RPMI8226 (cell line): ENCODE results near the gene NUDT9.
A peak's percentile ranks its signal among the peaks of the same experiment; 100 is the strongest.
"Not testable (repeated sequence)": the region's sequence is repeated elsewhere in the genome, so short reads cannot be mapped to it uniquely, and the experiment has no call there.

Experiments
- DNase-seq: peaks from one replicate; pipeline ENCODE4 v3.0.0-alpha.2; 2015

Gene NUDT9

DNA sequence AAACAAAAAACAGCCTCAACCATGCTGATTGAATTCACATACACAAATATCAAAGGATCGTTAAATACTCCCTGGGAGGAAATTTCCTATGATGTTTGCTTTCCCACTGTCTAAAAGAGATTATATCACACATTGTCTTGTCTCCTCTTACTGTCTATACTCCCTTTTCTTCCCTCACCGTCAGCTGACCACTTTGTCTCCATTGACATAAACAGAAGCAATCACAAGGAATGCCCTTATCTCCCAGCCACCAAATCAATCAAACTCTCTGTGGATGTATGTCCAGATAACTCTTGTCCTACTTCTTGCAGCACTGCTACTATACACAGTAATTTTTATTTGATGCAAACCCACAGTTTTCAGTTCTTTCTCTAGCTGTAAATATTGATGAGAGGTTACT is 12.2 kb upstream of the NUDT9 start:
- DNase-seq, result no peak

DNA sequence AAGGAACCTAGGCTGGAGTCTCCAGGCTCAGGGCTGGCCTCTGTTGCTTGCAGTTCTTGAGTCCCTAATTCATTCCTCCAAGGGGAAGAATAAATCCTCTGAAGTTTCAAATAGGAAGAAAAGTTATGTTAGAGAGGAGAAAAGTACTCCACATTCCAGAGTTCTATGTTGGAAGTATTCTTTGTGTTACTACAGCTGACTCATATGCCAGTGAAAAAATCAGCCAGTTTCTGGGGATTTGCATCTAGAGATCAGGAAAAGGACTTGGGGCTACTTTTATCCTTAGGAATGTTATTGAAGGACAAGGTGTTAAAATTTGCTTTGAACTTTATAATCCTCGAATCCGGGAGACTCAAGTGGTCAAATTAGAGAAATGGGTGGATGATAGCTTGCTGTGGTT is 11.7 kb upstream of the NUDT9 start:
- DNase-seq, result no peak

DNA sequence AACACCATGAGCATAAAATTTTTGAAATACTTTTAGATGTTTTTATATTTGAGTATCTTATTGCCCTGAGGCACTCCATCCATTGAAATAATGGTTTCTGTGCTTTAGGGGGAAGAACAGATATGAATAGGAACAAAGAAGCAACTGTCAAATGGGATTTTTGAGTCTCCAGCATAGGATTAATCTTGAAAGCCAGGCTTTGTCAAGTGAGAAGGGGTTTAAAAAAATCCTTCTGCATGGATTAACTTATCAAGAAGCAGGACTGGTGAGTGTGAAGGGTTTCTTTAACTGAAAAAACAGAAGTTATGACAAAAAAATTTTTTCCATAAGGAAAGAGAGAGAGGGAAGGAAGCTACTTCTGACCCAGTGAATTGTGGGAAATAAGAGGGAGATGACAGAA is 7.6 kb upstream of the NUDT9 start:
- no peak for DNase-seq

DNA sequence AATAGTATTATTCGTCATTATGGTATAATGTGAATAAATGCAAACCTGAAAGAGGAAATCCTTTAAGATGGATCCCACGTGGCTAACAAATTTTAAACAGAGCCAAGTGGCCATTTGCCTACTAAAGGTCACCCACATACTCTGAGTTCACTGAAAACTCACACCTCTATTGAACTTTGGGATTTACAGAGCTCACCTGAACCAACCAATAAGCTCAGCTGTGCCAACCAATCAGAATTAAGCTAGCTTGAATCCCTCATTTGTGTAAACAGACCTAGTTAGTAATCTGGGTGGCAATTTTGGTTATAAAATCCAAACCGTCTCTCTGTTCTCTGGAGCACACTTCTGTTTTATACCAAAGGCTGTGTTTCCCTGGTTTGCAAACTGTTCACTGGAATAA is 5.4 kb upstream of the NUDT9 start:
- DNase-seq, result no peak

DNA sequence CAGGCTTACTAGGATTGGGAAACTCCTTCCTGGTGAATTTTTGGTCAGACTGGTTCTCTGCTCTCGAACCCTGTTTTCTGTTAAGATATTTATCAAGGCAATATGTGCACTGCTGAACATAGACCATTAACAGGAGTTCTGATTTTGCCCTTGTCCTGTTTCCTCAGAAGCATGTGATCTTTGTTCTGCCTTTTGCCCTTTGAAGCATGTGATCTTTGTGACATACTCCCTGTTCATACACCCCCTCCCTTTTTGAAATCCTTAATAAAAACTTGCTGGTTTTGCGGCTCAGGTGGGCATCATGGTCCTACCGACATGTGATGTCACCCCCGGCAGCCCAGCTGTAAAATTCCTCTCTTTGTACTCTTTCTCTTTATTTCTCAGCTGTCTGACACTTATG is 4.0 kb upstream of the NUDT9 start:
- not testable (repeated sequence) for DNase-seq

DNA sequence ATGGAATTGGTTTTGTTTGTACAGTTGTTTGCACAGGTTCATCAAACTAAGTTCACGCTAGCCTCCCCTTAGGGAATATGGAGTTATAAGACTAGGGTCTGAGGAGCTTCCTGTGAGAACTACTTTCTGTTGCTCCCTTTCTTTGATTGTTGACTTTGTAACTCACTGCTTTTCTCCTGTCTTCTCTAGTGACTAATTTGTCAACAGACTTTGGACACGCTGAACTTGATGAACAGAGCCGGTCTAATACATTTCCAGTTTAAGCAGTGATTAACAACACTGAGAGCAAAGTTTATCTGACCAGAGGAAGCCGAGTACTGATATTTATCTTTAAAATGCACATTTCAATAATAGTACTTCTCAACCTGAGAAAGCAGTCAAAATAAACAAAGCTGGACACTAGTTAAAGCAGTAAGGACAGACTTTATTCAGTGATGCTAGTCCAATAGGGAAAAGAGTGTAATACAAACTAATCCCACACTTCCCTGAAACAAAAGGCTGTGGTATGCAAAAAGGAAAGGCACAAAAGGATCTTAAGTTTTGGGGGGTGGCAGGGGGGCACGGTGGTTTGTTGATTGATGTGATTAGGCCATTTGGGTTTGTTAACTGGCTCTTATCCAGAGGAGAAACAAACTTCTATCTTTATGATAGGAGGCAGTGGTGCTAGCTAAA is 2.7 kb upstream of the NUDT9 start:
- no peak for DNase-seq

DNA sequence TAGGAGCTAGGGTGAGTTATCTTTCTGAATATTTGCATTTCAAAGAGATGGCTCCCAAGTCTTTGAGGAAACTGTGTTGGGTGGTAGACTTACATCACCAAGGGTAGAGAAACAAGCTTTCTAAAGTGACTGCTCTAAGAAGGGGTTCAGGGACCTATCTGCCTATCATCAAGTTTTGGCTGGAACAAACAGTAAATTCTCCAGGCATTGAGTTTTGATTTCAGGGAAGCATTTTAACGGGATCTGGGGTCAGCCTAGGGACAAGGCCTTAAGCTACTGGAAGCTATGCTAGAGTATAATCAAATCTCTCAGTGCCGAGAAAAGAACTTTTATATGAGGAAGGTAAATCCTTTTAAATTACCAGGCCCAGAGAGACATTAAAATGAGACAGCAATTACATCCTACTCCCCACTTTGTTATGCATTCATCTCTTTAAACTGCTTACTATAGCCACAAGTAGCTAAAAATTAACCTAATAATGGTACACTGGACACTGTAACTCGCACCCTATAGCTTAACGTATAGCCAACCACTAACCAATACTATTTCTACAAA is 2.0 kb upstream of the NUDT9 start:
- no peak for DNase-seq

DNA sequence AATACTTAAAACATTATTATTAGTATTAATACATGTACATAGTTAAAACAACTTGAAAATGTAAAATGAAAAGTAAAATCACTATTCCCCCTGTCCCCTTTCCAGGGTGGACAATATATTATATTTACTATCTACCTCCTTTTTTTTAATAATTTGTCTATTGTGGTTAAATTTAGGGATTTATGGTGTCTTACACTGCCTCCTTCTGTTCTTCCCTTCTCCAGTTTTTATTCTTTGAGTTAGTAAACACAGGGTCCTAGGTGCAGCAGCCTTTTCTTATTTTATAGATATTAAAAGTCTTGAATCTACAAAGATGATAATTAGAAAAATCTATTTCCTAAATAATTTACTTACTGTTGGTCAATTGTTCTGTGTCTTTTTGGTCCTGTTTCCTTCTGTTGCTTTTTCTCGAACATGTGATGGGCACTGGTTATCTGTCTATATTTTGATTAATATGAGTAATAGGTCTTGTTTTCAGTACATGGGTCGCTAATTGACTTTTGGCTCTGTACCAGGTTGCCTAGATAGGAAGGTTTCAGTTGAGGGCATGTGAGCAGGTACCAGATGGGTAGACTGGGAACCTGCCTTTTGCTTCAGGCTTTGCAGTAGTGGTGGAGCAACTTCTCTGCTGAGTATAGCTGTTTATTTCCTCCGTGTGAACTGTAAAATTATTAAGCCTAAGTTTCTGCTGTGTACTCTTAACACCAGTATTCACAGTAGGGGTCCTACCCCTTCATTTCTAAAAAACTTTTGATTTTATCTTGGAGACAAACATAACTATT is 1.1 kb downstream of the NUDT9 start:
- peak; percentile 79 for DNase-seq

DNA sequence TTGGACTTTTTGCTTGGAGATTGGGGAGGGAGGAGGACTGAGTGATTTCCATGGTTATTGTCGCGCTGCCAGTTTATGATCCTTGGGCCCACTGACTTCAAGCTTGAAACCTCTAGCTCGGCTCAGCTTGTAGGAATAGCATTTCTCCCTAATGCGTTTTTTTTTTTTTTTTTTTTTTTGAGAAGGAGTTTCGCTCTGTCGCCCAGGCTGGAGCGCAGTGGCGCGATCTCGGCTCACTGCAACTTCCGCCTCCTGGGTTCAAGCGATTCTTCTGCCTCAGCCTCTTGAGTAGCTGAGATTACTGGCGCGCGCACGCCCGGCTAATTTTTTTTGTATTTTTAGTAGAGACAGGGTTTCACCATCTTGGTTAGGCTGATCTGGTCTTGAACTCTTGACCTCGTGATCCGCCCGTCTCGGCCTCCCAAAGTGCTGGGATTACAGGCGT is 1.7 kb downstream of the NUDT9 start:
- DNase-seq, result not testable (repeated sequence)

DNA sequence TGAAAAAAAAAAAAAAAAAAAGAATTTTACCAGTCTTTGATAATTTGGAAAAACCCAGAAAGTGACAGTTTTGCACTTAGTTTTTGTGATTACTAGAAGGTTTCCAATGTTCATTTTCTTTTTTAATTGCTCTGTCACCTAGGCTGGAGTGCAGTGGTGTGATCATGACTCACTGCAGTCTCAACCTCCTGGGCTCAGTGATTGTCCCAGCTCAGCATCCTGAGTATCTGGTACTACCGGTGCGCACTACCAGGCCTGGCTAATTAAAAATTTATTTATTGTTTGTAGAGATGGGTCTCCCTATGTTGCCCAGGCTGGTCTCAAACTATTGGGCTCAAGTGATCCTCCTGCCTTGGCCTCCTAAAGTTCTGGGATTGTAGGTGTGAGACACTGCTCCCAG is 3.3 kb downstream of the NUDT9 start:
- DNase-seq, result no peak

DNA sequence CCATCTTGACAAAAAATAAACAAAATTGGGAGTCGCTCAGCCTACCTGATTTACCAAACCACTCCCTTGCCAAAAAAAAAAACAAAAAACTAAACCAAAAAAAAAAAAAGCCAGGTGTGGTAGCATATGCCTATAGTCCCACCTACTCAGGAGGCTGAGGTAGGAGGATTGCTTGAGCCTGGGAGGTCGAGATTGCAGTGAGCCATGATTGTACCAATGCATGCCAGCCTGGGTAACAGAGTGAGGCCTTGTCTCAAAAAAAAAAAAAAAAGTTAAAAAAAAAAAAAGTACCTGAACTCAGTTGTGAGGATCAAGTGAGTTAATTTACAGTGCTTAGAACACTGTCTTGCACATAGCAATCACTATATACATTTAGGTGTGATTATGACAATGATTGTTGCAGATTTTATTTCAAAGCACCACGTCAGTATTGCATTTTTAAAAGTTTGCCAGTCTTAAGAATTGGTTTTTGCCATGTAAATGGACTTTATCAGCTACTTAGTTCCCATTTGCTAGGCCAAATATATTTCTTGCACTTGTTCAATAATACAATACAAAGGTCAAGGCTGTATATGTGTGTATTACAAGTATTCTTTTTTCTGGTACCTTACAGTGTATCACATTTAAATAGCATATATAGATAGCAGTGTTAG is 4.6 kb downstream of the NUDT9 start:
- no peak for DNase-seq

DNA sequence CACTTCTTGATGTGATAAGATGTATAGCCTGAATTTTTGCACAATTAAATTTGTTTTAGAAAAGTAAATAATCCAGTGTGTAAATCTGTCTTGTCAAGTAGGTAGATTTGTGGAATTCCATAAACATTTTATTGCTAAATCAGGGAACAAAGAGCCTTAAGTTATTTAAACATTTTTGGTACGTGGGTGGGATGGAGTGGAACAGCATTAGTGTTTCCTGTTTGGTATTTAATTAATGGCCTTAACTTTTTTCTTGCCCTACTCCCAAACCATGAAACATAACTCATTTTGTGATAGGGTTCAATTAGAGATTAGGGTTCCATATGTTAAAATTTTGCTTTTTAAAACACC is 5.1 kb downstream of the NUDT9 start:
- no peak for DNase-seq

DNA sequence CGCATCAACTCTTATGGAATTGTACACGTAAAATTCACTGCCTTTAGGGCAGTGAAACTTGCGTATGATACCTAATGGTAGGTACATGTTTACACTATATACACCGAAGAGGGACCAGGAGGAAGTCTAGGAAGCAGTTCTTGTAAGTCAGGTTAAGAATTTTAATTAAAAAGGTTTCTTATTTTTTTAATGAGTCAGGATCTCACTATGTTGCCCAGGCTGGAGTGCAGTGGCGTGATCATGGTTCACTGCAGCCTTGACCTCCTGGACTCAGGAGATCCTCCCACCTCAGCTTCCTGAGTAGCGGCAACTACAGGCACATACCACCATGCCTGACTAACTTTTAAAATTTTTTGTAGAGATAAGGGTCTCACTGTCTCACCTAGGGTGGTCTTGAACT is 6.6 kb downstream of the NUDT9 start:
- DNase-seq, result no peak

DNA sequence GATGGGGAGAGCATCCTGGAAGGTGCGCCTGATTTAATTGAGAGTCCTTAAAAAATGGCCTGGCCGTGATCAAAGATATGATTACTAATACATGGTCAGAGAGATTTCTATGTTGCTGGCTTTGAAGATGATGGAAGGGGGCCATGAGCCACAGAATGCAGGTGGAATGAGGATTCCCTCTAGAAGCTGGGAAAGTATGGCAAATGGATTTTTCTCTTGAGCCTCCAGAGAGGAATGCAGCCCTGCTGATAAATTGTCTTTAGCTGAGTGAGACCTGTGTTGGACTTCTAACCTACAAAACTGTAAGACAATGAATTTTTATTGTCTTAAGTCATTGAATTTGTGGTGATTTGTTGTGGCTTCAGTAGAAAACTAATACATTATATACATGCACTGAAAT is 7.7 kb downstream of the NUDT9 start:
- DNase-seq, result no peak

DNA sequence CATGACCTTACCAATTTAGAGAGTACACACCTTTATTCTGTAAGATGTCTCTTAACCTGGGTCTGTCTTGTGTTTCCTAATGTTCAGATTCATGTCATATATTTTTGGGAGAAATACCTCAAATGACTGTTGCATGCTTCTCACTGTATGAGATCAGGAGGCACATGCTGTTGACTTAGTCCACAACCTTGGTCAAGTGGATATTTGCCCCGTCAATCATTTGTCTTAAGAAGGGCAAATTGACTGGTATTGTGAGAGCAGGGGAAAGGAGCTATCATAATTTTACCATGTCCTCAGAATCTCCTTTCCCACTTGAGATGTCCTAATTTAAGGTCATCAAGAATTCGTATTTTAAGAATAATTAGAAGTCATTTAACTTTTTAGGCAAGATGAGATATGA is 11.0 kb downstream of the NUDT9 start:
- no peak for DNase-seq

DNA sequence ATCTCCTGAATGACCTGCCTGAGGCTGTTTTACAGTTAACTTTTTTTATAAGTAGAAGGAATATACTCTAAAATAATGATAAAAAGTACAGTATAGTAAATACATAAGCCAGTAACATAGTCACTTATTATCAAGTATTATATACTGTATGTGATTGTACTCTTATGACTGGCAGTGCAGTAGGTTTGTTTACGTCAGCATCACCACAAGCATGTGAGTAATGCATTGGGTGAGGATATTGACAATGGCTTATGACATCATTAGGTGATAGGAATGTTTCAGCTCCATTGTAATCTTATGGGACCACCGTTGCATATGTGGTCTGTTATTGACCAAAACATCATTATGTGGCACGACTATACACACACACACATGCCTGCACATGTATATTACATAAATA is 20.5 kb downstream of the NUDT9 start:
- no peak for DNase-seq

DNA sequence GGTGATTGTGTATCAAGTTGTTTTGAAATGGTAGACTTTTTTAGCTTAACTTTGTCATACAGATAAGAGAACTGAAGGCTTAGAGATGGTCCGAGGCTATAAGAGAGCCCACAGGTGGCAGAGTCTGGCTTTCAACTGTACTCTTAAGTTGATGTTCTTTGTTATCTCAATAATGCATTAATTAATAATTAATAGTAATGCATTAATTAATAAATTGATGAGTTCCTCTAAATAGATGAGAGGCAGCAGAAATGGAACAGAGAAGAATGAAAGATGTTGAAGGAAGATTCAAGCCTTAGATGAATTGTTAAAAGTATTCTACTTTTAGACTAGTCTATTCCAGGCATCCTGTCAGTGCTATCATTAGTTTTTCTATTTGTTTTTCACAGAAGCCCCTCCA is 22.4 kb downstream of the NUDT9 start:
- DNase-seq, result no peak

DNA sequence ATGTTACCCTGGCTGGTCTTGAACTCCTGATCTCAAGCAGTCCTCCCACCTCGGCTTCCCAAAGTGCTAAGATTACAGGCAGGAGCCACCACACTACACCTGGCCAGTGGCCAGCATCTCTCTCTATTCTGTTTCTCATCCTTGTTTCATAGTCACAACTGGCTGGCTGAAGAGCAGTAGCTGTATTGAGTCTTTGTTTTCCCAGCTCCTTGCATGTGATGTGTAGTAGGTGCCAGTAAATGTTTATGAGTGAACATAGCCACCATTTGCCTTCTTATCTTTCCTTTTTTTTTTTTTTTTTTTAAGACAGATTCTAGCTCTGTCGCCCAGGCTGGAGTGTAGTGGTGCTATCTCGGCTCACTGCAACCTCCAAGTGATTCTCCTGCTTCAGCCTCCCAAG is 23.6 kb downstream of the NUDT9 start:
- no peak for DNase-seq

DNA sequence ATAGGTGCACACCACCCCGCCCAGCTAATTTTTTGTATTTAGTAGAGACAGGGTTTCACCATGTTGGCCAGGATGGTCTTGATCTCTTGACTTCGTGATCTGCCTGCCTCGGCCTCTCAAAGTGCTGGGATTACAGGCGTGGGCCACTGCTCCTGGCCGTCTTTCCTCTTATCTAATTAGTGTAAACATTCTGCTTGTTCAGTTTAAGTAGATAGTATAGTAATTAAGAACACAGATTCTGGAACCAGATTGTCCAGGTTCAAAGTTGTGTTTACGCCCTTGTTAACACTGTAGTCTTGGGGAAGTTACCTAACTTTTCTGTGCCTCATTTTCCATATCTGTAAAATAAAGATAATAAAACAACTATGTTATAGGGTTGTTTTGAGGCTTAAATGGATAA is 24.0 kb downstream of the NUDT9 start:
- DNase-seq, result not testable (repeated sequence)

DNA sequence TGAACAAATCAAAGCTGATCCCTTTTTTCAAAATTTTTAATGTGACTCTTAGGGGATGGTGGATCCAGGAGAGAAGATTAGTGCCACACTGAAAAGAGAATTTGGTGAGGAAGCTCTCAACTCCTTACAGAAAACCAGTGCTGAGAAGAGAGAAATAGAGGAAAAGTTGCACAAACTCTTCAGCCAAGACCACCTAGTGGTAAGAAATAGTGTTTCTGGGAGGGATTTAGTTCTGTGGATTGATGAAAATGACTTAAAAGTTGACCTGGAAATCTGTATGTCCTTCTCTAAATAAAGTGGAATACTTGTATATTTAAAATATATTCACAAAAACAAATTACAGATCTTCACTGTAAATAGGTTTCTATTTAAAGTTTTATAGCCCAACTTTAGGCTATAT is 29.2 kb downstream of the NUDT9 start:
- no peak for DNase-seq

DNA sequence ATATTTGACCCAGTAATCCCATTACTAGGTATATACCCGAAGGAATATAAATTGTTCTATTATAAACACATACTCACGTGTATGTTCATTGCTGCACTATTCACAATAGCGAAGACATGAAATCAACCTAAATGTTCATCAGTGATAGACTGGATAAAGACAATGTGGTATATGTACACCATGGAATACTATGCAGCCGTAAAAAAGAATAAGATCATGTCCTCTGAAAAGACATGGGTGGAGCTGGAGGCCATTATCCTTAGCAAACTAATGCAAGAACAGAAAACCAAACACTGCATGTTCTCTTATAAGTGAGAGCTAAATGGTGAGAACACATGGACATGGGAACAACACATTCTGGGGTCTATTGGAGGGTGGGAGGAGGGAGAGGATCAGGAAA is 36.5 kb downstream of the NUDT9 start:
- DNase-seq, result no peak

DNA sequence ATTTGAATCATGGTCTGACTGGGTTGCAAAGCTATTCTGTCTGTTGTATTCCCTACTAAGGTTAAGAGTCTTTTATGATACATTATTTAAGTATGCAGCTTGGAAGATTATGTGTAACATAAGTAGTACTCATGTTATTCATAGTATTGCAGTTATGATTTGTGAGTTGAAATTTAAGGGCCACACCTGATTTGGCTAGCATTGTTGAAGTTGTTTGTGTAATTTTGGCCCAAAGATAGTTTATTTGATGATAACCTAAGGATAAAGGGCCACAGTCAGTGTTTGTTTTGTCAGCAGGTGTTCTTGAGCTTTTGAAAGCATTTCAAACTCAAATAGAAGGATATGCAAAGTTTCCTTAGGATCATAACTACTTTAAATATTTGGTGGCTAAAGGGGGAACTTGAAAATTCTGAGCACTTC is 38.9 kb downstream of the NUDT9 start:
- DNase-seq, result no peak

DNA sequence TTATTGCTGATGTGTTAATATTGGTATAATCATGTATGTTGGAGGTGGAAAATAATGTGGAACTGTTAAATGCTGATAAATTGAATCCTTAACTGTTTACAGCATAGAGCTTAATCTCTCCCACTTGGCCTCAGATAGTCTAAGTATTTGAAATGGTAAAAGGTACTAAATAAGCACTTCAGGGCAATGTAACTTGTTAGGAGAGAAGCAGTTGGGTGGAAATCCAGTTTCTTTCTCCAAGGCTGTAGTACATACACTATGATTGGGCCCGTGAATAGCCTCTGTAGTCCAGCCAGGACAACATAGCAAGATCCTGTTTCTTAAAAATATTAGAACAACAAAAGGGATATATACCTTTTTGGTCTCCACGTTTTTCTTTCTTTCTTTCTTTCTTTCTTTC is 39.7 kb downstream of the NUDT9 start:
- no peak for DNase-seq

DNA sequence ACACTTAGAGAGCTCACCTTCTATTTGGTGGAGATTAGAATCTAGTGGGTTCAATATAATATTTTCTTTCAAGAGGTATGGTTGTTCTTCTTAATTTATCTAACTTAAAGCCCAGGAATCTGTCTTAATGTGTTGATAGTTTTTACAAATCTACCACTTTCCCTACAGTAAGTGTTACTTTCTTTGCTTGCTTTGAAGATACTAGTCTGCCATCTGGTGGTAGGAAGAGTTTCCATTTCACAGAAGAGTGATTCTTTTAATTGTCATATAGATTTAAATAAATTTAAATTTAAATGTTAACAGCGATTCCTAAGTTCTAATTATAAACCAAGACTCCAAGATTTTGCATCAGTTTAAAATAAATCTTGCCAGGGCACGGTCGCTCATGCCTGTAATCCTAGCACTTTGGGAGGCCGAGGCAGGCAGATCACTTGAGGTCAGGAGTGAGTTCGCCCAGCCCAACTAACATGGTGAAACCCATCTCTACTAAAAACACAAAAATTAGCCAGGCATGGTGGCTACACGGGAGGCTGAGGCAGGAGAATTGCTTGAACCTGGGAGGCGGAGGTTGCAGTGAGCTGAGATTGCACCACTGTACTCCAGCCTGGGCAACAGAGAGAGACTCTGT is 43.5 kb downstream of the NUDT9 start:
- peak; percentile 38 for DNase-seq
